GM18505 (cell line): Measurements from ENCODE around the gene KLHL6.

Experiments
- ATAC-seq: cut with Tn5 transposase; IDR thresholded peaks from one replicate; pipeline ENCODE4 v1.9.1; 2021; ENCODE audit not compliant: unreplicated experiment
- POLR2A ChIP-seq: IDR thresholded peaks from 4 replicates; pipeline ENCODE4 v1.6.1; 2011; ENCODE audit warnings: borderline replicate concordance; ENCODE audit not compliant: insufficient read depth, insufficient read length; ENCODE audit errors: extremely low read depth

Gene KLHL6

GRCh38 chr3:183553334-183554026 lies 2.0 kb downstream of the KLHL6 start:
- ATAC-seq = no peak
- no peak for TF ChIP-seq POLR2A

- no peak for ATAC-seq
- TF ChIP-seq POLR2A = no peak
Observed at GRCh38 chr3:183551930-183552329, 3.6 kb downstream of the KLHL6 start.

- TF ChIP-seq POLR2A = no peak
- ATAC-seq = no peak
Observed at GRCh38 chr3:183548262-183548769, 7.2 kb downstream of the KLHL6 start.

- no peak for ATAC-seq
- no peak for TF ChIP-seq POLR2A
Observed at GRCh38 chr3:183546625-183547024, 8.9 kb downstream of the KLHL6 start.

- ATAC-seq = no peak
- TF ChIP-seq POLR2A = no peak
Observed at GRCh38 chr3:183545708-183546107, 9.8 kb downstream of the KLHL6 start.

- no peak for TF ChIP-seq POLR2A
- ATAC-seq = no peak
Observed at GRCh38 chr3:183542355-183542754, 13.2 kb downstream of the KLHL6 start.

GRCh38 chr3:183541738-183542137 lies 13.8 kb downstream of the KLHL6 start:
- no peak for ATAC-seq
- TF ChIP-seq POLR2A = no peak

GRCh38 chr3:183541235-183541655 lies 14.3 kb downstream of the KLHL6 start:
- TF ChIP-seq POLR2A = no peak
- ATAC-seq = no peak

GRCh38 chr3:183540501-183541234 lies 14.8 kb downstream of the KLHL6 start:
- ATAC-seq = peak; percentile 42

GRCh38 chr3:183539811-183540210 lies 15.7 kb downstream of the KLHL6 start:
- TF ChIP-seq POLR2A = no peak
- no peak for ATAC-seq

More at GRCh38 chr3:183540501-183541234, 14.8 kb downstream of the KLHL6 start:
- no peak for TF ChIP-seq POLR2A

- TF ChIP-seq POLR2A = no peak
- ATAC-seq = no peak
Observed at GRCh38 chr3:183538486-183538885, 17.0 kb downstream of the KLHL6 start.

GRCh38 chr3:183537295-183537730 lies 18.2 kb downstream of the KLHL6 start:
- no peak for TF ChIP-seq POLR2A
- no peak for ATAC-seq

- ATAC-seq = peak; percentile 48
- TF ChIP-seq POLR2A = no peak
Observed at GRCh38 chr3:183536238-183536880, 19.1 kb downstream of the KLHL6 start.
